GM12865 (cell line): ENCODE results near the gene CSMD2.

Experiments
- DNase-seq: peaks from one replicate; pipeline ENCODE4 v3.0.0; 2010; ENCODE audit warnings: low read depth
- H3K4me3 ChIP-seq: 2 replicates; pipeline ENCODE4 v1.5.1; 2011; ENCODE audit warnings: mild to moderate bottlenecking, low read depth, low read length, control low read depth
- CTCF ChIP-seq: IDR thresholded peaks from 2 replicates; pipeline ENCODE4 v1.5.1; 2011; ENCODE audit warnings: low read length, control low read depth, low read depth, inconsistent platforms; ENCODE audit not compliant: insufficient read depth; ENCODE audit errors: missing control alignments

The CSMD2 gene

GRCh38 chr1:33823401-33823800 lies 341.6 kb downstream of the CSMD2 start:
- no peak for TF ChIP-seq CTCF
- no peak for DNase-seq
- no peak overlapping the region for H3K4me3 ChIP-seq

DNA sequence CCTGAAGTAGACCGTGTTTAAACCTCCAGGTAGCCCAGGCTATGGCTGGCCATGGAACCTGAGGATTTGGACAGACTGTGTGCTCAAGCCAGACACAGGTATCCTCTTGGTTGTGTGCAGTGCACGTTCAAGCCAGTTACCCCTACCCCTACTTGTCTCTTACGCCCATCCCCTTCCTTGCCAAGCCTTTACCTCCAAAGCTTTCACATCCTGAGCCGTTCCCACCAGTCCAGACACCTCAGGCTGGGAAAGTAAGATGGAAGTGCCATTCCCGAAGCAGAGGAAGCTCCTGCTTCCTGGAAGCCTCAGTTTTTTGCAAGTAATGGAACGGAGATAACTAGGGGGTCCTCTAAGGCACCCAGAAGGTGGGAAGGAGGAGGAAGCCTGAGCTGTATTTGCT lies 342.6 kb downstream of the CSMD2 start:
- no peak for TF ChIP-seq CTCF
- no peak overlapping the region for H3K4me3 ChIP-seq
- DNase-seq = no peak

- no peak for DNase-seq
- no peak for TF ChIP-seq CTCF
- no peak overlapping the region for H3K4me3 ChIP-seq
Measured at GRCh38 chr1:33821291-33821690, 343.7 kb downstream of the CSMD2 start.

- TF ChIP-seq CTCF = no peak
- DNase-seq = no peak
- H3K4me3 ChIP-seq = no peak overlapping the region
Measured at GRCh38 chr1:33820804-33821203, 344.2 kb downstream of the CSMD2 start.

GRCh38 chr1:33819913-33820311 lies 345.1 kb downstream of the CSMD2 start:
- no peak for DNase-seq
- no peak for TF ChIP-seq CTCF
- no peak overlapping the region for H3K4me3 ChIP-seq

DNA sequence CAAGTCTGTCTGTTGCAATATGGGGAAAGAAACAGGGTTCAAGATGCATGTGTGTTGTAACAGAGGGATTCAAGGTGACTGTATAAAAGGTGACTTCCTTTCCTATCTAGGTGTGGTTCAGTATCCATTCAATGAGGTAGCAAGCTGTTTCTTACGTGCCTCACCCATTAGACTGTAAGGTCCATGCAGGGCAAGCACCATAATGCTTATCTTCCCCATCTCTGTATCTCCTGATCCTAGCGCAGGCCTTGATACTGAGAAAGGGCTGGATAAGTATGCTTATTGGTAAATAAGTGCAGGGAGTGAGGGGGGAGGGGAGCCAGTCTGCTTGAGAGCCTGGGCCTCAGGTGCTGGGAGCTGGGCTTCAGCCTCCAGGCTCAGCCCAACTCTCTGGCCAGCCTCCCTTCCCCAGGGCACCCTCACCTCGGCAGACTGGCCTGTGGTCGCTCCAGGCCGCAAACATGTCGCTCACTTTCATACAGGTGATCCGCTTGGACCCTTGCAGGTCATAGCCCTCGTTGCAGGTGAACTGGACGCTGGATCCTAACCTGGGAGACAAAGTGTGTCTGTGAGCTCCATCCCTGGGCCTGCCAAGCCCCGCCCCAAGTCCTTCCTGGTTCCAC lies 345.6 kb downstream of the CSMD2 start:
- H3K4me3 ChIP-seq = no peak overlapping the region
- DNase-seq = no peak

More for the DNA sequence above, 345.6 kb downstream of the CSMD2 start:
- TF ChIP-seq CTCF = no peak
